Skeletal muscle satellite cell (primary cell): ENCODE data around the gene DENND5A.
"Not testable (repeated sequence)": the region's sequence is repeated elsewhere in the genome, so short reads cannot be mapped to it uniquely, and the experiment has no call there.

Experiments
- H3K27me3 ChIP-seq: 2 replicates; pipeline ENCODE4 v1.7.0; 2013; ENCODE audit warnings: low read length; ENCODE audit not compliant: control insufficient read depth, insufficient read depth
- H3K36me3 ChIP-seq: 2 replicates; pipeline ENCODE4 v1.7.0; 2013; ENCODE audit warnings: mild to moderate bottlenecking, control low read depth, low read length; ENCODE audit not compliant: insufficient read depth
- H3K4me1 ChIP-seq: 2 replicates; pipeline ENCODE4 v1.7.0; 2013; ENCODE audit warnings: low read length; ENCODE audit not compliant: control insufficient read depth, insufficient read depth
- H3K4me2 ChIP-seq: 2 replicates; pipeline ENCODE4 v1.7.0; 2013; ENCODE audit warnings: mild to moderate bottlenecking, low read length
- H3K4me3 ChIP-seq: 2 replicates; pipeline ENCODE4 v1.7.0; 2013; ENCODE audit warnings: low read length
- H3K9ac ChIP-seq: 2 replicates; pipeline ENCODE4 v1.7.0; 2013; ENCODE audit warnings: mild to moderate bottlenecking, low read depth, low read length, moderate library complexity
- H3K9me3 ChIP-seq: replicated peaks from 2 replicates; pipeline ENCODE4 v1.7.0; 2013; ENCODE audit warnings: mild to moderate bottlenecking, control low read depth, low read length

Gene DENND5A

DNA sequence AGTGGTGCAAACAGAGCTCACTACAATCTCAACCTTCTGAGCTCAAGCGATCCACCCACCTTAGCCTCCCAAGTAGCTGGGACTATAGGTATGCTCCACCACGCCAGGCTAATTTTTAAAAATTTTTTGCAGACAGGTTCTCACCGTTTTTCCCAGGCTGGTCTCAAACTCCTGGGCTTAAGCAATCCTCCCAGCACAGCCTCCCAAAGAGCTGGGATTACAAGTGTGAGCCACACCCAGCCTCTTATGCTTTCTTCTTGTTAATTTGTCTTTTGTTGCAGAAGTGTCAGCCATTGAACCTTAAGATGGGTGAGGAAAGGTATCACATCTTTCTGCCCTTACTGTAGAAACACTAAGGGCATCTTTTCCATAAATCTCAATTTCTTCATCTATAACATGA, 34.9 kb downstream of the DENND5A start:
- peaks cover 23% of the 10 kb centered on the region for H3K4me1 ChIP-seq
- H3K36me3 ChIP-seq: no peaks in the 10 kb centered on the region
- H3K9ac ChIP-seq: no peak overlapping the region
- no peak overlapping the region for H3K4me3 ChIP-seq
- H3K9me3 ChIP-seq: no peaks in the 10 kb centered on the region
- H3K27me3 ChIP-seq: no peaks in the 10 kb centered on the region
- H3K4me2 ChIP-seq: no peak overlapping the region

DNA sequence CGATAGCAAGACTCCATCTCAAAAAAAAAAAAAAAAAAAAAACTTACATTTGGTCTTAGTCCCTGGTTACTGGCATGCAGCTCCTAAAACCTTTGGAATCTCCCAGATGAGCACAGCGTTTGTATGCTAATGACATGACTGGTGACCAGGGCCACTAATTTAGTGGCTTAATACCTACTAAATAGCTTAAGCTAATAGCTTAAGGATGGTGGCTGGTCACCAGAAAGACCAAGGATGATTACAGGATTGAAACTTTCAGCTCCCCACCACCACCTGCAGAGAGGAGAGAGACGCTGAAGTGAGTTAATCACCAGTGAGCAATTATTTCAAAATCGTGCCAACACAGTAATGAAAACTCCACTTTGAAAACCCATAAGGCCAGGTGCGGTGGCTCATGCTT, 37.1 kb downstream of the DENND5A start:
- Histone ChIP-seq H3K4me3 (no peak overlapping the region), H3K36me3 (no peaks in the 10 kb centered on the region), H3K27me3 (no peaks in the 10 kb centered on the region), H3K4me1 (peaks cover 23% of the 10 kb centered on the region), H3K9ac (no peak overlapping the region), H3K4me2 (no peak overlapping the region), H3K9me3 (no peaks in the 10 kb centered on the region)

DNA sequence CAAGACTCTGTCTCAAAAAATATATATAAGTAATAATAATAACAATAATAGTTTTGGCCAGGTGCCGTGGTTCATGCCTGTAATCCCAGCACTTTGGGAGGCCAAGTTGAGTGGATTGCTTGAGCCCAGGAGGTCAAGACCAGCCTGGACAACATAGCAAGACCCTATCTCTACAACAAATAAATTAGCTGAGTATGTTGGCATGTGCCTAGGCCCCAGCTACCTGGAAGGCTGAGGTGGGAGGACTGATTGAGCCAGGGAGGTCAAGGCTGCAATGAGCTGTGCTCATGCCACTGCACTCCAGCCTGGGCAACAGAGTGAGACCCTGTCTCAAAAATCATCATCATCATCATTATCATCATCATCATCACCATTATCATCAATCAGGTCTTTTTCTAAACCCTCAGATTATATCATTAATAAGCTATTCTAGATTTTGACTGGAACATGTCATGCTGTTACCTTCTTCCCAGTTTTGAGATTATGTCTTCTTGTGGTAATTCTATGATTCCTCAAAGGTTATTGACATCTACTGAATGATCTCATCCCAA, 39.3 kb downstream of the DENND5A start:
- Histone ChIP-seq H3K4me3 (no peak overlapping the region), H3K9me3 (no peaks in the 10 kb centered on the region), H3K4me1 (peaks cover 8% of the 10 kb centered on the region), H3K9ac (no peak overlapping the region), H3K36me3 (no peaks in the 10 kb centered on the region), H3K27me3 (no peaks in the 10 kb centered on the region), H3K4me2 (no peak overlapping the region)

DNA sequence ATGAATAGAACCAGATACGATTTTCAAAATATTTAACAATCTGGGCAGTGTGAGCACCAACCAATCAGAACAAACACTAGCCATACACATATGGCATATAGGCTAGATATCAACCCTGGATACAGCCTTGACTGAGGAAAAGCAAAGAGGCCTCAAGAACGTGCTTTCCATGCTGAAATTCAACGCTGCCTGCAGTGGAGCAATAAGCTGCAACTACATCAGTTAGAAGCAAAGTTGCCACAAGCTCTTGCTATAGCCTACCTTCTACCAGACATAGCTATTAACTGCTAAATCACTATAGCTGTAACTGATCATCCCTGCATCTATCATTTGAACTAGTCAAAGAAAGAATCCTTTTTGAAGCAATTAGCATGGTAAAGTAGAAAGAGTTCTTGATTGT, 42.5 kb downstream of the DENND5A start:
- no peaks in the 10 kb centered on the region for H3K36me3 ChIP-seq
- no peak overlapping the region for H3K4me3 ChIP-seq
- no peak overlapping the region for H3K9ac ChIP-seq
- no peak overlapping the region for H3K4me2 ChIP-seq
- peaks cover 10% of the 10 kb centered on the region for H3K4me1 ChIP-seq
- H3K9me3 ChIP-seq: no peaks in the 10 kb centered on the region
- no peaks in the 10 kb centered on the region for H3K27me3 ChIP-seq

DNA sequence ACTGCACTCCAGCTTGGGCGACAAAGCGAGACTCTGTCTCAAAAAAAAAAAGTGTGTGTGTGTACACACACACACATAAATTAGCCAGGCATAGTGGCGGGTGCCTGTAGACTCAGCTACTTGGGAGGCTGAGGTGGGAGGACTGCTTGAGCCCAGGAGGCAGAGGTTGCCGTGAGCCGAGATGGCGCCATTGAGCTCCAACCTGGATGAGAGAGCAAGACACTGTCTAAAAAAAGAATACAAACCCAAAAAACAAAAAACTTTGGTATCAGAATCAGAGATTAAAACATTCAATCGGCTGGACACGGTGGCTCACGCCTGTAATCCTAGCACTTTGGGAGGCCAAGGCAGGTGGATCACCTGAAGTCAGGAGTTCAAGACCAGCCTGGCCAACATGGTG, 44.3 kb downstream of the DENND5A start:
- not testable (repeated sequence) for H3K4me1 ChIP-seq, H3K9ac ChIP-seq, H3K36me3 ChIP-seq, H3K9me3 ChIP-seq, H3K4me2 ChIP-seq, H3K27me3 ChIP-seq, H3K4me3 ChIP-seq

DNA sequence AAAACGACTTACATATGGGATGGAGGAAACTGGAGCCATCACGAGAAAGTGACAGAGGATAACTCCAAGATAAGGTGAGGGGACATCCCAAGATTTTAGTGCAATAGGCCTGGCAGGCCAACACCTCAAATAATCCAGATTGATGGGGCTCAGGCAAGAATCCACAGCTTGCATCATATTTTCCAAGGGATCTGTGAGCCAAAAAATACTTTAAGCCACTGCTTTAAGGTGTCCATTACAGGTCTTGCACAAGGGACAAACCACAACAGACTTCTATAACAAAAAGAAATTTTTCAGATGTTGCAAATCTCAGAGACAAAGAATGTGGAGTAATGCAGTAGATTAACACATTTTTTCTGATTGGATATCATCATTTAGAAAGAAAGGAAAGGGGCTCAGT, 45.6 kb downstream of the DENND5A start:
- no peaks in the 10 kb centered on the region for H3K9me3 ChIP-seq
- H3K9ac ChIP-seq: no peak overlapping the region
- peaks cover 16% of the 10 kb centered on the region for H3K4me1 ChIP-seq
- no peaks in the 10 kb centered on the region for H3K27me3 ChIP-seq
- no peak overlapping the region for H3K4me3 ChIP-seq
- no peak overlapping the region for H3K4me2 ChIP-seq
- H3K36me3 ChIP-seq: no peaks in the 10 kb centered on the region

DNA sequence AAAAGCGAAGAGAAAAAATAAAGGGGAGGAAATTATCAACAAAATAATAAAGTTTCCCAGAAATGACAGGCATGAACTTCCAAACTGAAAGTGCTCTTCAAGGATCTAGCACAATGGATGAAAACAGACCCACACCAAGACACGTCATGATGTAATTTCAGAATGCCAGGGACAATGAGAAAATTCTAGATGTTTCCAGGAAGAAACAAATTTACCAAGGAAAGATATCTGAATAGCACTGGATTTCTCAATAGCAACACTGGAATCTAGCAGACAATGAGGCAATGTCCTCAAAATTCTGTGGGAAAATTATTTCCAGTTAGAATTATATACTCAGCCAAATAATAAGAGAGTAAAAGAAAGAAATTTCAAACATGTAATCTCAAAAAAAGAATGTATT, 46.0 kb downstream of the DENND5A start:
- Histone ChIP-seq H3K4me1 (peaks cover 16% of the 10 kb centered on the region), H3K9me3 (no peaks in the 10 kb centered on the region), H3K36me3 (no peaks in the 10 kb centered on the region), H3K27me3 (no peaks in the 10 kb centered on the region), H3K9ac (no peak overlapping the region), H3K4me2 (no peak overlapping the region), H3K4me3 (no peak overlapping the region)

DNA sequence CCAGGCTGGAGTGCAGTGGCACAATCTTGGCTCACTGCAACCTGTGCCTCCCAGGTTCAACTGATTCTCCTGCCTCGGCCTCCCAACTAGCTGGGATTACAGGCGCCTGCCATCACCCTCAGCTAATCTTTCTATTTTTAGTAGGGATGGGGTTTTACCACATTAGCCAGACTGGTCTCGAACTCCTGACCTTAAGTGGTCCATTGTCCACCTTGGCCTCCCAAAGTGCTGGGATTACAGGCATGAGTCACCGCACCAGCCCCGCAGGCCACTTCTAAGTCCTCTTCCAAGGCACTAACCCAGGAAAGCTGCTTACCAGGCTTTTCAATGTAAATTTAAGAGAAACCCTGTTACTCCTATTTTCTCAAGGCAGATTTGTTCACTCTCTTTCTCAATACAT, 50.4 kb downstream of the DENND5A start:
- no peaks in the 10 kb centered on the region for H3K9me3 ChIP-seq

DNA sequence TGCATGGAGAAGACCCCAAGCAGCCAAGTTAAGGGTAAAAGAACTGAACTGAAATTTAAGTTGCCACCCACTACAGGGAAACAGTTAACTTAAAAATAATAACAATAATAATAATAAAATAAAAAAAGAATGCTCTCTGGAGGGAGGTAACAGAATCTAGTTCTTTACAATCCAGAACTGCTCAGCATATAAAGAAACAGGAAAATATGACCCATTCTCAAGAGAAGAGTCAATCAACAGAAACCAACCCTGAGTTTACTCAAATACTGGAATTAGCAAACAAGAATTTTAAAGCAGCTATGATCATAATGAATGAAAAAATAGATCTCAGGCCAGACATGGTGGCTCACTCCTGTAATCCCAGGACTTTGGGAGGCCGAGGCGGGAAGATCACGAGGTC, 53.8 kb downstream of the DENND5A start:
- no peak overlapping the region for H3K4me3 ChIP-seq
- no peaks in the 10 kb centered on the region for H3K9me3 ChIP-seq
- no peaks in the 10 kb centered on the region for H3K36me3 ChIP-seq
- H3K9ac ChIP-seq: no peak overlapping the region
- H3K27me3 ChIP-seq: no peaks in the 10 kb centered on the region
- no peak overlapping the region for H3K4me2 ChIP-seq
- H3K4me1 ChIP-seq: peaks cover 23% of the 10 kb centered on the region

More for the DNA sequence above, 50.4 kb downstream of the DENND5A start:
- no peaks in the 10 kb centered on the region for H3K36me3 ChIP-seq
- no peak overlapping the region for H3K9ac ChIP-seq
- H3K4me1 ChIP-seq: peaks cover 18% of the 10 kb centered on the region
- H3K4me3 ChIP-seq: no peak overlapping the region
- no peak overlapping the region for H3K4me2 ChIP-seq
- H3K27me3 ChIP-seq: no peaks in the 10 kb centered on the region

DNA sequence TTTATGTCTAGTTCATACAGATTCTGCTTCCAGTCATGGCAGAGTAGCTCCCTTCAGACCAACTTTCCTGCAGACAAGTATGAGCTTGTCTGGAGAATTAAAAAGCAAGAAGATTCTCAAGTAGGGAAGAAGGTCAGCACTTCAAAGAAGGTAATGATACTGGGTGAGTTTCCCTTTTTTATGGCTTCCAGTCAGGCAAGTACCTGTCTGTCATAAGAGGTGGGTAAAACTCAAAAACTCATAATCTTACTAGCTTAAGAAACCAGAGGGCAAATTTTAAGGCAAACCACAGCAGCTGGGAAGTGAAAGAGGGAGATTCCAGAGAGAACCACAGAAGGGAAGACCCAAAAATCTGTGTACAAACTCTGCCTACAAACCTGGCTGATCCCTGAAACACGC, 54.2 kb downstream of the DENND5A start:
- no peak overlapping the region for H3K4me3 ChIP-seq
- no peaks in the 10 kb centered on the region for H3K9me3 ChIP-seq
- no peaks in the 10 kb centered on the region for H3K27me3 ChIP-seq
- no peak overlapping the region for H3K4me2 ChIP-seq
- peaks cover 23% of the 10 kb centered on the region for H3K4me1 ChIP-seq
- no peak overlapping the region for H3K9ac ChIP-seq
- no peaks in the 10 kb centered on the region for H3K36me3 ChIP-seq

DNA sequence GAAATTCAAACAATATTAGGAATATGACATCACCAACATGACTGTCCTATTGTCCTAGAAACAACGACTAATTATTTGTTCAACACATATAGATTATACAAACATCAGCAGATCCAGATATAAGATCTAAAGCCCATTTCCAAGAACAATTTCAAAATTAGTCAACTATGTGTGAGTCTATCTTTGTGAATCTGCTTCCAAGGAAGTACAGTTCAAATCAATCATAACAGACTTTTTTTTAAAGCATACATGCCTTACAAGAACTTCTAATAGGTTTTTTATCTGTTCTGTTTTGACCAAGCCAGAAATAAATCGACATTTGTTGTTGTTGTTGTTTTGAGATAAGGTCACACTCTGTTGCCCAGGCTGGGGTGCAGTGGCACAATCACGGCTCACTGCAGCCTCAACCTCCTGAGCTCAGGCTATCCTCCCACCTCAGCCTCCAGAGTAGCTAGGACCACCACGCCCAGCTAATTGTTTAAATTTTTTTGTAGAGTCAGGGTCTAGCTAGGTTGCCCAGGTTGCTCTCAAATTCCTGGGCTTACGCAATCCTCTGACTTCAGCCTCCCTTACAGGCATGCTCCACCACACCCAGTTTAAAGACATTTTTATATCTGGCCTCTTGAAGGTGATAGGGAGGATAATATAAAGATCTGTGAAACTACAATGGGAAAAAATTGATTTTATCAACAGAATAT, 54.8 kb downstream of the DENND5A start:
- H3K4me3 ChIP-seq: no peak overlapping the region
- H3K36me3 ChIP-seq: no peaks in the 10 kb centered on the region
- no peaks in the 10 kb centered on the region for H3K27me3 ChIP-seq
- no peaks in the 10 kb centered on the region for H3K9me3 ChIP-seq
- H3K4me1 ChIP-seq: peaks cover 23% of the 10 kb centered on the region
- H3K9ac ChIP-seq: no peak overlapping the region
- no peak overlapping the region for H3K4me2 ChIP-seq

DNA sequence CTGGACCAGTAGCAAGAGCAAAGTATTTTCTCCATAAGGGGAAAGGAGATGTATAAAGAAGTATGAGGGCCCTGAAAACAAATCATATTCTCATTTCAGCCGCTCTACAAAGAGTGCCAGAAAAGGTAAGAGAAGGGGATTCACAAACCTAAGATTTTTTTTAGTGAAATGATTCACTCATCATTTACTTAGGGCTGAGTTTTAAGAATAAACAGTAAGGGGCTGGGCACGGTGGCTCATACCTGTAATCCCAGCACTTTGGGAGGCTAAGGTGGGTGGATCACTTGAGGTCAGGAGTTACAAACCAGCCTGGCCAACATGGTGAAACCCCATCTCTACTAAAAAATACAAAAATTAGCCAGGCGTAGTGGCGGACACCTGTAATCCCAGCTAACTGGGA, 55.5 kb downstream of the DENND5A start:
- not testable (repeated sequence) for H3K4me3 ChIP-seq, H3K4me2 ChIP-seq, H3K9ac ChIP-seq

More for the DNA sequence above, 55.5 kb downstream of the DENND5A start:
- H3K27me3 ChIP-seq, H3K36me3 ChIP-seq, H3K9me3 ChIP-seq: not testable (repeated sequence)
- H3K4me1 ChIP-seq: peaks cover 17% of the 10 kb centered on the region
